Activated CD8-positive, alpha-beta memory T cell treated with anti-CD3 and anti-CD28 coated beads for 4 hours (primary cell): ENCODE data around the gene LMO3.

Experiments used
- DNase-seq, 2 donors: peaks; one replicate each; pipeline ENCODE4 v3.0.0-alpha.2; 2020; ENCODE audit warnings: low read depth in 2 of 2

Gene LMO3

DNA sequence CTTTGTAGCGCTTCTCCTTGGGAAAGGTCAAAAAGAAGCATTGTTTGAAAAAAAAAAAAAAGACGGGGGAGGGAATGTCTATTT, at the start of gene LMO3:
Gene LMO3, minus strand, starts transcription at position 46 of the 84 bp plus-strand sequence. CDS start 5,302 bp downstream, outside the sequence.
- no peak for DNase-seq

DNA sequence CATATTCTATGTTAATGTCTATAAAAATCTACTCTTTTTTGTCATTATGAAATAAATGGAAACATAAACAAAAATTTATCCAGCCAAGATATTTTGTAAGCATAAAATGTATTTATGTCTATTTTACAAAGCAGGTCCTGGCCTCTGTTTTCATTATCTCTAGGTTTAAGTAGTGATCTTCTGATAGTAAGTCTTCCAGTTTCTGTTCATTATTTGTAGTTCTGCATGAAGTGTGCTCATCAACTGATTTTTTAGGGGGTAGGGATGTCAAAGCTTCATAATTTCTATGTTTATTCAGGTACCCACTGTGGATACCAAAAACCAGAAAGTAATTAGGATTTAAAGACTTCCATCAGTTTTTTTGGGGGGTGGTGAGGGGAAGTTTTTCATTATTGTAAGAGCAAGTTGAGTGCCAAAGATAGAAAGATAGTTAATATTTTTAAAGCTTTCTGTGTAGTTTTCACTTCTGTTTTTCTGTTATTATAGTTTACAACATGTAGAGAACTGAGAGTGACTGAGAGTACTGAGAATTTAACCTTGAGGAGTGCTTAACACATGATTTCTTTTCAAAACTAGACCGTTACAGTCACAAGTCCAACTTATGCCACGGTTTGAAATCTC, 30.6 kb upstream of the LMO3 start:
- DNase-seq, result no peak

- no peak for DNase-seq
Measured at GRCh38 chr12:16634786-16635185, 28.8 kb upstream of the LMO3 start.

DNA sequence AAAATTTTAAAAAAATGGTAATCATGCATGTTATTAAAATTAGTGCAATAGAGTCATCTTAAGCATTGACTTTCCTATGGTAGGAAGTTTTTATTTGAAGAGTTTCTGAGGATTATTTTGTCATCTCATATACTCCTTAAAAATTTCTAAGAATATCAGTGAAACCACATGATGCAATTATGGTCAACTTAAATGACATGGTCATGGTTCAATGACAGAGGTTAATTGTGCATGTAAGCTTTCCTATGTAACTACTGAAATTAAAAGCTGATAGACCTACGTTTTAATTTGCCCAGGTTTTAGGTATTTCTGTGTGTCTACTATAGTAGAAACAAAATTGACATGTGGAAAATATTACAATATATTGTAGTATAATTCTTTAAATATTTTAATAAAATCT, 21.0 kb upstream of the LMO3 start:
- no peak for DNase-seq

DNA sequence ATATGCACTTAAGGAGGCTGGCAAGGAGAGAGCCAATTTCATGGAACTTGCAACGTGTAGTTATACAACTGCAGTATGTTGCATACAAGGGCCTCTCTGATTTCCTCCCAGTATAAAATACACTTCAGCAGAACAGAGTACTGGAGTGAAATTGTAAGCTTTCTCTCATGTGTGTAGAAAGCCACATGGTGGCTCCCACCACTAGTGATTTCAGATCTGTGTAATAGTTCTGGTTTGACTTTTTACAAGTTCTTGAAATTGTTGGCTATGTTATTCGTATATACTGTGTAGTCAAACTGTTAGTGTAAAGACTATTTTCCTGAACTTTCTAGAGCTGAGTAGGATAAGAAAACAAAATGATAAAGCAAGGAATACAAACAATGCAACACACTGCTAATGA, 16.4 kb upstream of the LMO3 start:
- no peak for DNase-seq

DNA sequence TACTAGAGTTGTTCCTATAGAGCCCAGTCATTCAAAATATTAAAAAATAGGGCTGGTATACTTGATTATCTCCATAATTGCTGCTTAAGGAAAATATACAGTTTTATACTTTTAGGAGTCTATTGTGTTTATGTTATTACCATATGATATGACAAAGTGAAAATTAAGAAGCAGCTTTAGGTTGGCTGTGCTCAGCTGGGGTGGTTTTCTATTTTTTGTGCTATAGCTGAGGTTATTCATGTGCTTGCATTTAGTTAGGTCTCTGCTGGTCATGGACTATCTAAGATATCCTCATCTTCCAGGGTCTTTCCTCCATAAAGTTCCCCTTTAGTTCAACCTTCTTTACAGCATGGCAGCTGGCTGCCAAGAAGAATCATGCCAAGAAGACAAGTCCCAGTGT, 13.6 kb upstream of the LMO3 start:
- DNase-seq, result no peak

- no peak for DNase-seq
Measured at GRCh38 chr12:16618256-16618655, 12.3 kb upstream of the LMO3 start.

DNA sequence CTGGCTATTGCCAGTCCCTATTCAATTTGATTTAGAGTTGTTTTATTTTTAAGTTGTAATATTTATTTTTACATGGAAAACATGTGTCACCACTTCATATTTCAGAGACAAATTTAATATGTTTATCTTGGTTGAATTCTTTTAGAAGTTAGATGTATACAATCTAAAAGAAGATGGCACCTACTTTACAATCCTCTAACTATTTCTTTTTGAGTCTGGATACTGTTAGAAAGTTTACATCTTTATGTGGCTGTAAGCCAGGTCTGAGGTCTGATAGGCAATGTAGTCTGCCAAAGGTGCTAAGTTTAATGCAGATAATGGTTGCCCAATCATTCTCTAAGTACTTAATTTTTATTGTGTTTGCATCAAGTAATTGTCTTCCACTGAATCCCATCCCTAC, 7.2 kb upstream of the LMO3 start:
- DNase-seq, result no peak

GRCh38 chr12:16612647-16613046, 6.7 kb upstream of the LMO3 start:
- DNase-seq, result no peak

GRCh38 chr12:16611146-16611545, 5.2 kb upstream of the LMO3 start:
- DNase-seq, result no peak

GRCh38 chr12:16610743-16611142, 4.8 kb upstream of the LMO3 start:
- DNase-seq, result no peak

- DNase-seq, result no peak
Measured at GRCh38 chr12:16610001-16610585, 4.1 kb upstream of the LMO3 start.

DNA sequence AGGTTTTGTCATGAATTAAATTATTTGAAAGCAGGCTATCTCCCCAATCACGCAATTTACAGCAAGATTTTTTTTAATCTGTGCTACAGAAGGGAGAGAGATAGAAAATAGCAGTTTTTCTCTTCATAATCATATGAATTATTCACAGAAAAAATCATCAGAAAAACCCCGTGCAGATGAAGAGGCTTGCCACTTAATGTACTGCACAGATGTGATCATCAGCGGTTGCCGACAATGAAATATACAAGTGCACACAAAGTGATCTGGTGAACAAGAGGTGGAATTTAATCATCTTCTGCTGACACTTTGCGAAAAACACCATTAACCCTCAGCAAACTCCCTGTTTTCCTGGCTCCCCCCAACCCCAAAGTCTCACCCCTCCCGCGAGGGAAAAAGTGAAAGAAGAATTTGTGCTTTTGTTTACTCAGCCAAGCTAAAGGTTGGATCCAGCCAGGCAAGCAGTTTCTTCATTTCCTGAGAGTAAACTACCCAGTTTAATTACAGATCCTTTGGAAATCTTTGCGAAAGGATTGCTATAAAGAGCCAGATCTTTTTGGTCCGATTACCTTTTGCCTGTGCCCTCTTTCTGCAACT, 3.1 kb upstream of the LMO3 start:
- no peak for DNase-seq

DNA sequence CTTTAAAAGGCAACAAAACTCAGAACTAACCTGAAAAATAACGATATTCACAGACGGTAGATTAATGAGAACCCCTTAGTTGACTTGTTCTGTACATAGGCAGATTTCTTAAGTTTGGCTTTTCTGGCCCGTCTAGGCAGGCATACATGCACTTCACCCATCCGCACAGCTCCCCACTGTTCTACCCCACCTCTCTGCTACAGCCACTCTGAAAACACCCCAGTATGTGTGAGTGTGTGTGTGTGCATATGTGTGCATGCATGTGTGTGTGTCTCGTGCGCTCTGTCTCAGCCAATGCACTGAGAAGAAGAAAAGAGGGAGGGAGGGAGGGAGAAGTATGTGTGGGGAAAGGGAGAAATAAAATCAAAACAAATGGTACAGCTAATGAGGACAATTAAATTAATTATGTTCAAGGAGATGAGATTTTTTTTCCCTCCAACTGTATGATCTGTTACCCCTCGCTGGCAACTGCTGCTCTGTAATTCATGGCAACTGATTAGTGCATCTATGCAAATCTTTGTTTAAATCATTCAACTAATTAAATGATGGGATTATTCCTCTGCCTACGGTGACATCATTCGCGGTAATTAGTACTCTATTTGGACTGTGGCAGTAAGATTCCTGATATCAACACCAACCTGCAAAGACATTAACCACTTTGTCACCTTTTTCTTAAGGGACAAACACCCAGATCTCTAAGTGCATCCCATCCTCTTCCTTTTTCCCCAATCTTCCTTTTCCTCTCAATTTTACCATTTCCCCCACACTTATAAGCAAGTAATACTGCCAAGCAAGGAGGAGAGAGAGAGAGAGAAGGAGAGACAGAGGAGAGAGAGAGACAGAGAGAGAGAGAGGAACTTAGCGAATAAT, 2.2 kb upstream of the LMO3 start:
- DNase-seq, result no peak

DNA sequence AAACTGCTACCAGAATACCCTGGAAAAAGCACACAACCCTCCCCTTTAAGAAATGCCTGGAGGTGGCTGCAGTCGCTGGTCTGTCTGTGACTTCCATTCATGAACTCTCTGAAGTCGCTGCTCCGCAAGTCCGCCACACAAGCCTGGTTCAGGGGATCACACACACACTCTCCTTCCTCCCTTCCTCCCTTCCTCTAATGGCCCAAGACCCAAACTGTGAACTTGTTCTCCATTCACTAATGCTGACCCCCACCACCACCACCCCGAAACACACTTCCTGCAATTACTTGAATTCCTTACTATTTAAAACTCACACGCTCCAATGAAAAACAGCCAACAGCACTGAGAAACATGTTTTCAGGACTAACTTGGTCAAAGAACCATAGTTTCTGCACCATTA, 1.0 kb upstream of the LMO3 start:
- DNase-seq, result no peak

- no peak for DNase-seq
Measured at GRCh38 chr12:16606201-16606849, 363 bp upstream of the LMO3 start.

DNA sequence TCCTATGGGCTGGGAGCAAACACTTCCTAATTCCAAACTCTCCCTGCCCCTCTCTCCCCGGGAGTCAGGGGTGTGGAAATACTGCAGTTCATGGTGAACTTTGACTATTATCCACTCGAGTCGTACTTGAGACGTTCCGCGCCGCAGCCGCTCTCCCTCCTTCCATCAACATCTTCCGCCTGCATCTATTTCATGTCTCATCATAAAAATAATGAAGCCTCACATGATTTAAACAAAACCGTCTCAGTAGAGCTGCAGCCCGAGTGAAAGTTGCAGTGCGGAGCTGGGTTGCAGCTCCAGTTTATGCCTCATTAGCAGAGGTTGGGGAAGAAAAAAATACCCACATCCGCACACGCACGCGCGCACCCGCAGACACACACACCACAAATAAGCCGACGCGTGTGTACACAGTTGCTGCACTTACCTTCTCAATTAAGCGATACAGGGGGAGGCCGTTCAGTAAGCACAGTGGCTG, 283 bp downstream of the LMO3 start:
- DNase-seq, result no peak

- DNase-seq, result no peak
Measured at GRCh38 chr12:16604596-16605252, 1.2 kb downstream of the LMO3 start.

GRCh38 chr12:16603916-16604575, 1.9 kb downstream of the LMO3 start:
- DNase-seq, result no peak

DNA sequence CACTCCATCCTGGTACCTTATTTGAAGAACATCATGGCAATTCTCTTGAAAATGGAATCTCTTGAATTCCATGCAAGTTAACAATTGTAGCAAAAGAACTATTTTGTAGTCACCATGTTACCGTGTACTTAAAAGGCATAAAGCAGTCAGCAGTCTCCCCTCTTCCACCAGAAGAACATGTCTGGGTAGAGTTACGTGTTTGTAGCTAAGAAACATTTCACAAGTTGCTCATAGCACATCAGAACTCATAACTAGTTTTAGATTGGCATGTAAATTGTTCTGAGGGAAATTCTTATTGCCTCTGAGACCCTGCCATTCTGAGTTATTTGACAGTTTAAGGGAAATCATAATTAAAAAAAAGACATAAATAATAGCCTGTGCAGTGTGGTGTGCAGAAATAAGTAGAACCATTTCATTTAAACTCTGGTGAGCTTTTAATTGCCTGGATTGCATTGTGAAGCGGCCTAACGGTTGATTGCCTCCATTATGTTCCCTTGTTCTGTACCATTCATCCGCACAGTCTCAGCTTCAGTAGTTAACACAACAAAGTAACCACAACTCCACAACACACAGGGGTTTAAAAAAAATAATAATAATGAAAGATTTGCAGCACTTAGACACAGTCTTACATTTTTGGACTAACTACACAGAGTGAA, 2.6 kb downstream of the LMO3 start:
- DNase-seq, result no peak

GRCh38 chr12:16602412-16602811, 3.5 kb downstream of the LMO3 start:
- DNase-seq, result no peak
